H1 (cell line): Measurements from ENCODE around the gene C3AR1. TPM values are rescaled to one million over a fixed set of nuclear protein-coding genes. Genes with fewer than 3 reads are reported as not detected.

Source experiments
- CTCF ChIA-PET: fragments of 300-600 bp; sonication (Branson Sonifier 250); formaldehyde crosslinking; loops from one replicate; lab custom pipeline; 2021; ENCODE audit not compliant: partially characterized antibody; lab: Charles Lee
- POLR2A ChIA-PET: fragments of 300-600 bp; sonication (Branson Sonifier 250); formaldehyde crosslinking; loops from one replicate; lab custom pipeline; 2021; ENCODE audit warnings: inconsistent platforms; ENCODE audit not compliant: partially characterized antibody; lab: Charles Lee
- DNase-seq, 2 experiments: peaks; one replicate each; pipeline versions ENCODE4 v3.0.0 to v3.0.0-alpha.2; 2010 to 2022; ENCODE audit warnings: low spot score in 2 of 2, low read depth in 1 of 2, mixed read lengths in 1 of 2
- FAIRE-seq: peaks from 2 replicates; lab custom pipeline; 2011; peaks lifted over from hg19 to GRCh38; lab: Jason Lieb, UNC
- H2AFZ ChIP-seq: 2 replicates; pipeline ENCODE4 v1.8.1; 2012; ENCODE audit warnings: low read length, inconsistent platforms
- H2AK5ac ChIP-seq: 2 replicates; pipeline ENCODE4 v1.6.1; 2013; ENCODE audit warnings: low read depth, low read length
- H2BK120ac ChIP-seq: replicated peaks from 2 replicates; pipeline ENCODE3; 2013; ENCODE audit warnings: low read depth, low read length, inconsistent platforms
- H2BK12ac ChIP-seq: 2 replicates; pipeline ENCODE4 v1.6.1; 2013; ENCODE audit warnings: low read depth, low read length
- H2BK15ac ChIP-seq: 2 replicates; pipeline ENCODE4 v1.6.1; 2013; ENCODE audit warnings: low read length
- H2BK20ac ChIP-seq: 2 replicates; pipeline ENCODE4 v1.6.1; 2013; ENCODE audit warnings: low read length
- H2BK5ac ChIP-seq: 2 replicates; pipeline ENCODE4 v1.6.1; 2013; ENCODE audit warnings: low read depth, low read length
- H3K14ac ChIP-seq: 2 replicates; pipeline ENCODE4 v1.6.1; 2013; ENCODE audit warnings: inconsistent platforms; ENCODE audit not compliant: insufficient read length
- H3K18ac ChIP-seq: 2 replicates; pipeline ENCODE4 v1.6.1; 2013; ENCODE audit warnings: low read length; ENCODE audit errors: extremely low read depth
- H3K23ac ChIP-seq: 2 replicates; pipeline ENCODE4 v1.6.1; 2013; ENCODE audit warnings: inconsistent platforms; ENCODE audit not compliant: insufficient read length
- H3K23me2 ChIP-seq: 2 replicates; pipeline ENCODE4 v1.6.1; 2013; ENCODE audit warnings: low read depth, low read length
- H3K27ac ChIP-seq: 2 replicates; pipeline ENCODE4 v1.6.1; 2011; ENCODE audit warnings: low read depth, low read length, inconsistent platforms
- H3K27me3 ChIP-seq, 4 experiments: replicated peaks in 1 of 4; 1 replicate in 1 of 4; 2 replicates in 3 of 4; pipeline versions ENCODE4 v1.6.1 to v1.8.1; 2011 to 2013; ENCODE audit warnings: low read length in 3 of 4, mild to moderate bottlenecking in 3 of 4, inconsistent platforms in 2 of 4, mixed read lengths in 2 of 4, moderate library complexity in 1 of 4; ENCODE audit not compliant: control insufficient read depth in 3 of 4, insufficient read depth in 3 of 4; ENCODE audit errors: extremely low read depth in 1 of 4
- H3K36me3 ChIP-seq, 4 experiments: 2 replicates each; pipeline versions ENCODE4 v1.6.1 to v1.8.1; 2011 to 2013; ENCODE audit warnings: mild to moderate bottlenecking in 4 of 4, low read length in 3 of 4, moderate library complexity in 2 of 4, control low read depth in 1 of 4, inconsistent platforms in 1 of 4; ENCODE audit not compliant: insufficient read depth in 4 of 4, control insufficient read depth in 2 of 4
- H3K4ac ChIP-seq: replicated peaks from 2 replicates; pipeline ENCODE3; 2013; ENCODE audit warnings: low read length, low read depth, mixed read lengths, inconsistent platforms; ENCODE audit not compliant: insufficient read length
- H3K4me1 ChIP-seq, 4 experiments: replicated peaks in 1 of 4; 1 replicate in 1 of 4; 2 replicates in 3 of 4; pipeline versions ENCODE4 v1.6.1 to v1.8.1; 2011 to 2013; ENCODE audit warnings: low read length in 3 of 4, inconsistent platforms in 2 of 4, mixed read lengths in 1 of 4; ENCODE audit not compliant: insufficient read depth in 4 of 4, control insufficient read depth in 3 of 4
- H3K4me2 ChIP-seq, 2 experiments: 2 replicates each; pipeline versions ENCODE4 v1.6.1 to v1.8.1; 2011 to 2013; ENCODE audit warnings: low read depth in 2 of 2, low read length in 2 of 2, control low read depth in 1 of 2, inconsistent platforms in 1 of 2, mild to moderate bottlenecking in 1 of 2; ENCODE audit not compliant: insufficient read depth in 1 of 2
- H3K4me3 ChIP-seq, 4 experiments: fragments of 200-600, 300-600 bp in 1 of 4; sonication (generic), shearing (Covaris generic), sonication (Bioruptor Twin) in 1 of 4; 2 replicates each; pipeline versions ENCODE4 v1.5.1 to v1.8.1; 2011 to 2016; ENCODE audit warnings: low read length in 4 of 4, low read depth in 3 of 4, control low read depth in 2 of 4, inconsistent platforms in 2 of 4, mild to moderate bottlenecking in 2 of 4, mixed read lengths in 1 of 4, moderate library complexity in 1 of 4; ENCODE audit not compliant: insufficient read depth in 2 of 4; ENCODE audit errors: extremely low read depth in 1 of 4
- H3K56ac ChIP-seq: replicated peaks from 2 replicates; pipeline ENCODE3; 2013; ENCODE audit warnings: low read depth, mild to moderate bottlenecking, mixed read lengths, low read length, inconsistent platforms; ENCODE audit not compliant: insufficient read length
- H3K79me1 ChIP-seq: 2 replicates; pipeline ENCODE4 v1.6.1; 2013; ENCODE audit warnings: low read depth, low read length, control low read depth
- H3K79me2 ChIP-seq, 2 experiments: 2 replicates each; pipeline versions ENCODE4 v1.6.1 to v1.8.1; 2012 to 2013; ENCODE audit warnings: low read length in 2 of 2, mild to moderate bottlenecking in 2 of 2, inconsistent platforms in 1 of 2; ENCODE audit not compliant: insufficient read depth in 2 of 2, control insufficient read depth in 1 of 2
- H3K9ac ChIP-seq, 4 experiments: replicated peaks in 1 of 4; 1 replicate in 1 of 4; 2 replicates in 3 of 4; pipeline versions ENCODE4 v1.6.1 to v1.8.1; 2011 to 2013; ENCODE audit warnings: low read depth in 3 of 4, low read length in 3 of 4, control low read depth in 2 of 4, mild to moderate bottlenecking in 2 of 4, moderate library complexity in 2 of 4, inconsistent platforms in 1 of 4; ENCODE audit errors: extremely low read depth in 1 of 4
- H3K9me3 ChIP-seq, 2 experiments: 2 replicates each; pipeline versions ENCODE4 v1.6.1 to v1.8.1; 2012 to 2013; ENCODE audit warnings: mild to moderate bottlenecking in 2 of 2, moderate library complexity in 2 of 2, control low read depth in 1 of 2, inconsistent platforms in 1 of 2, low read depth in 1 of 2, low read length in 1 of 2, mixed read lengths in 1 of 2; ENCODE audit not compliant: insufficient read depth in 2 of 2
- H4K20me1 ChIP-seq, 2 experiments: replicated peaks in 1 of 2; 2 replicates each; pipeline versions ENCODE3 to v1.8.1; 2011 to 2013; ENCODE audit warnings: inconsistent platforms in 2 of 2, low read length in 2 of 2, mild to moderate bottlenecking in 1 of 2; ENCODE audit not compliant: insufficient read depth in 2 of 2, control insufficient read depth in 1 of 2
- H4K5ac ChIP-seq: 2 replicates; pipeline ENCODE4 v1.6.1; 2013; ENCODE audit warnings: low read length, low read depth, mixed read lengths, inconsistent platforms; ENCODE audit not compliant: insufficient read length
- H4K8ac ChIP-seq: 2 replicates; pipeline ENCODE4 v1.8.0; 2013; ENCODE audit warnings: mild to moderate bottlenecking, moderate library complexity, low read length, inconsistent platforms; ENCODE audit not compliant: insufficient read depth; ENCODE audit errors: extremely low read depth
- H4K91ac ChIP-seq: replicated peaks from 2 replicates; pipeline ENCODE3; 2013; ENCODE audit warnings: low read length, mixed read lengths, inconsistent platforms; ENCODE audit not compliant: insufficient read length
- WGBS, 2 experiments: shearing (Covaris generic) in 1 of 2; methylation state at CpG; one replicate each; pipeline versions ENCODE4 v1.1.6 to v1.1.7; 2013 to 2015; ENCODE audit warnings: low lambda C conversion rate in 2 of 2, mixed read lengths in 2 of 2, inconsistent platforms in 1 of 2, low coverage in 1 of 2, missing lambda C conversion rate in 1 of 2; ENCODE audit not compliant: insufficient replicate concordance in 2 of 2, insufficient coverage in 1 of 2, insufficient read length in 1 of 2; ENCODE audit errors: extremely low coverage in 1 of 2, missing lambda C conversion rate in 1 of 2; 5-methylcytosine and 5-hydroxymethylcytosine counted together
- polyA plus RNA-seq, 7 experiments: library from polyadenylated mRNA; depleted of rRNA in 3 of 7; stranded (reverse) in 5 of 7; unstranded in 2 of 7; fragments of >200 nt in 5 of 7; fragments of 200-250 nt in 2 of 7; gene quantifications; 1 replicate in 5 of 7; 2 replicates in 1 of 7; 4 replicates in 1 of 7; pipeline versions ENCODE4 v1.2.1 to v1.2.3, GENCODE V29; 2011 to 2013; ENCODE audit warnings: missing spikeins in 2 of 7, mixed read lengths in 2 of 7
- total RNA-seq: library from RNA; stranded (reverse); fragmentation: NEBNext Ultra II Directional; extraction: Animal tissue kit (Norgen Biotek cat#: 25700); gene quantifications from 2 replicates; pipeline ENCODE4 v1.2.1, GENCODE V29; 2021

Gene C3AR1
- total and polyA plus RNA-seq, 2 of the 8 experiments (the other 6 are each of a cell fraction or from before 2014, with no cell fraction given) = not detected

DNA sequence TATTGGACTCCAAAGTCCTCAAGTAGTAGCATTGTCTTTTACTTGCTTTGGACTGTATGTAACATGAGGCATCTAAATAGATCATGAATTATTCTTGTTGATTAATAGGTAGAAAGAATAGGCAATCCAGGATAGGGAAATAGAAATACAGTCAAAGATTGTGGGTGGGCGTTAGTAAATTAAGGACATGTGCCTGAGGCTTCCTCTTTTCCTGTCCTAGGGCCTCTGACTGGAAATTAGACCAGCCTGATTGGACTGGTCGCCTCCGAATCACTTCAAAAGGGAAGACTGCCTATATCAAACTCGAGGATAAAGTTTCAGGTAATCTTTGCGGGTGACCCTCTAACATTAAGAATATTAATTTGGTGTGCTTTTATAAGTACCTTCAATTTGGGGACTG is 23.6 kb upstream of the C3AR1 start:
- Histone ChIP-seq H4K5ac (no peak overlapping the region), H3K9me3 (no peaks in the 10 kb centered on the region), H3K79me2 (peaks cover 0 to 4% of the 10 kb centered on the region in 2 experiments; a peak in 2 of 4 replicates), H3K79me1 (no peaks in the 10 kb centered on the region), H3K27ac (no peak overlapping the region), H2BK20ac (no peak overlapping the region), H2BK5ac (no peak overlapping the region), H3K4me2 (no peak overlapping the region), H3K36me3 (peaks cover 6 to 34% (median 14%) of the 10 kb centered on the region in 4 experiments; a peak in 7 of 8 replicates), H2AK5ac (no peak overlapping the region), H3K4me1 (no peaks in the 10 kb centered on the region), H2AFZ (no peak overlapping the region), H3K23me2 (no peaks in the 10 kb centered on the region), H3K9ac (no peak overlapping the region), H3K4ac (no peak overlapping the region), H3K23ac (no peak overlapping the region), H3K14ac (no peak overlapping the region), H3K56ac (no peak overlapping the region), H2BK12ac (no peak overlapping the region), H2BK15ac (no peak overlapping the region), H3K4me3 (no peak overlapping the region), H3K18ac (no peak overlapping the region), H4K91ac (no peak overlapping the region), H4K20me1 (no peaks in the 10 kb centered on the region), H2BK120ac (no peak overlapping the region), H3K27me3 (no peaks in the 10 kb centered on the region), H4K8ac (no peak overlapping the region)
- DNase-seq = no peak
- ChIA-PET POLR2A (no interaction called here), CTCF (no interaction called here)
- no peak for FAIRE-seq
- 94% methylated on average over 5 of the region's 5 CpGs; no CpG with 5 or more reads in 1 of the 2 experiments for WGBS, 2 experiments
